HepG2 (cell line): ENCODE results near the gene CCL1. TPM values are rescaled to one million over a fixed set of nuclear protein-coding genes. Genes with fewer than 3 reads are reported as not detected.

Source experiments
- ATAC-seq: fragments of 200-7000 bp; cut with Tn5 transposase; 3 replicates; pipeline ENCODE4 v1.9.1; 2020; ENCODE audit warnings: mild to moderate bottlenecking, moderate library complexity
- BruUV-seq: library from RNA; stranded (reverse); fragments of 400-500 nt; replicated peaks from 2 replicates; lab custom pipeline; 2021; lab: Mats Ljungman, UMichigan
- CTCF ChIA-PET: fragments of 300-600 bp; formaldehyde crosslinking; extraction: SDS; loops from one replicate; lab custom pipeline; 2021; ENCODE audit warnings: low total read pairs, inconsistent platforms, low intra/inter-chr PET ratio; lab: Yijun Ruan, JAX
- POLR2A ChIA-PET: fragments of 350-600 bp; sonication (Branson Sonifier 250); formaldehyde crosslinking; loops from one replicate; lab custom pipeline; 2020; ENCODE audit warnings: antibody characterized with exemption, inconsistent platforms; lab: Yijun Ruan, JAX
- DNase-seq: peaks from one replicate; pipeline ENCODE4 v3.0.0-alpha.2; 2015; ENCODE audit warnings: low spot score
- FAIRE-seq: peaks from 3 replicates; lab custom pipeline; 2011; peaks lifted over from hg19 to GRCh38; lab: Jason Lieb, UNC
- H2AFZ ChIP-seq: one replicate; pipeline ENCODE4 v1.6.1; 2011; ENCODE audit warnings: low read length, inconsistent platforms
- H3K27ac ChIP-seq: fragments of 300-600 bp; 3 replicates; pipeline ENCODE4 v1.8.0; 2011; ENCODE audit warnings: mixed run types, mild to moderate bottlenecking, mixed read lengths, low read length, inconsistent platforms; ENCODE audit not compliant: insufficient read depth; ENCODE audit errors: extremely low read length
- H3K27me3 ChIP-seq, 2 experiments: fragments of 200-600 bp in 1 of 2; 2 replicates in 1 of 2; 3 replicates in 1 of 2; pipeline versions ENCODE4 v1.6.0 to v1.8.0; 2011; ENCODE audit warnings: low read length in 2 of 2, mild to moderate bottlenecking in 2 of 2, moderate library complexity in 2 of 2, inconsistent platforms in 1 of 2; ENCODE audit not compliant: insufficient read depth in 2 of 2, control insufficient read depth in 1 of 2
- H3K36me3 ChIP-seq, 2 experiments: fragments of 200-600 bp in 1 of 2; replicated peaks in 1 of 2; 2 replicates in 1 of 2; 3 replicates in 1 of 2; pipeline versions ENCODE4 v1.5.1 to v1.8.0; 2011; ENCODE audit warnings: low read length in 2 of 2, inconsistent platforms in 1 of 2; ENCODE audit not compliant: insufficient read depth in 2 of 2, control insufficient read depth in 1 of 2
- H3K4me1 ChIP-seq: 2 replicates; pipeline ENCODE4 v1.5.1; 2012; ENCODE audit warnings: low read length, inconsistent platforms; ENCODE audit not compliant: insufficient read depth
- H3K4me2 ChIP-seq: 2 replicates; pipeline ENCODE4 v1.6.0; 2011; ENCODE audit warnings: low read depth, low read length, inconsistent platforms
- H3K4me3 ChIP-seq, 3 experiments: fragments of 200-600 bp in 1 of 3; sonication (generic), shearing (Covaris generic) in 1 of 3; replicated peaks in 1 of 3; 2 replicates each; pipeline ENCODE4 v1.5.1; 2011 to 2016; ENCODE audit warnings: low read length in 3 of 3, inconsistent platforms in 2 of 3, low read depth in 2 of 3, mild to moderate bottlenecking in 2 of 3, control low read depth in 1 of 3, mixed read lengths in 1 of 3; ENCODE audit not compliant: insufficient read depth in 1 of 3
- H3K79me2 ChIP-seq: one replicate; pipeline ENCODE4 v1.6.1; 2011; ENCODE audit warnings: low read length, inconsistent platforms; ENCODE audit not compliant: insufficient read depth
- H3K9ac ChIP-seq: 2 replicates; pipeline ENCODE4 v1.6.0; 2011; ENCODE audit warnings: mild to moderate bottlenecking, low read depth, low read length, inconsistent platforms; ENCODE audit not compliant: insufficient read depth
- H3K9me3 ChIP-seq: 2 replicates; pipeline ENCODE4 v1.5.1; 2012; ENCODE audit warnings: mild to moderate bottlenecking, low read length
- H4K20me1 ChIP-seq: 2 replicates; pipeline ENCODE4 v1.6.0; 2011; ENCODE audit warnings: inconsistent platforms, mild to moderate bottlenecking, low read length, moderate library complexity; ENCODE audit not compliant: insufficient read depth
- NCOA1 ChIP-seq: sonication (generic); formaldehyde crosslinking; IDR thresholded peaks from 2 replicates; pipeline ENCODE4 v1.9.0; 2021; ENCODE audit warnings: missing genetic modification reagents
- NFYB ChIP-seq: sonication (generic); formaldehyde crosslinking; IDR thresholded peaks from 2 replicates; pipeline ENCODE4 v1.4.0; 2020; ENCODE audit warnings: missing genetic modification reagents
- PAWR ChIP-seq: sonication (generic); formaldehyde crosslinking; IDR thresholded peaks from 2 replicates; pipeline ENCODE4 v1.4.0; 2020; ENCODE audit warnings: missing genetic modification reagents, mild to moderate bottlenecking, borderline replicate concordance
- SNAI1 ChIP-seq: sonication (generic); formaldehyde crosslinking; IDR thresholded peaks from 2 replicates; pipeline ENCODE4 v1.5.0; 2020; ENCODE audit warnings: mild to moderate bottlenecking, missing genetic modification reagents, borderline replicate concordance
- SNAPC4 ChIP-seq: sonication (generic); formaldehyde crosslinking; IDR thresholded peaks from 2 replicates; pipeline ENCODE4 v1.4.0; 2020; ENCODE audit warnings: mild to moderate bottlenecking, missing genetic modification reagents
- ZEB1 ChIP-seq: IDR thresholded peaks from 2 replicates; pipeline ENCODE4 v1.6.1; 2012; ENCODE audit warnings: mild to moderate bottlenecking, low read depth, inconsistent platforms; ENCODE audit not compliant: insufficient replicate concordance
- ZNF496 ChIP-seq: sonication (generic); formaldehyde crosslinking; IDR thresholded peaks from 2 replicates; pipeline ENCODE4 v1.8.1; 2023; ENCODE audit warnings: mild to moderate bottlenecking, moderate library complexity, missing genetic modification reagents; ENCODE audit not compliant: insufficient replicate concordance
- WGBS: methylation state at CpG from one replicate; pipeline ENCODE4 v1.1.6; 2017; ENCODE audit warnings: low lambda C conversion rate; 5-methylcytosine and 5-hydroxymethylcytosine counted together
- in situ Hi-C: cut with HindIII; loops from 2 replicates; pipeline ENCODE4 v1.10.0; 2017; ENCODE audit warnings: low pct_unique_long_range_greater_than_20kb; ENCODE audit not compliant: extremely low pct_ligation_motif_present
- intact Hi-C: fragments of 100-400 bp; cut with micrococcal nuclease; formaldehyde crosslinking; loops from one replicate; pipeline ENCODE4 v1.10.0; 2022; ENCODE audit not compliant: unreplicated experiment
- polyA plus RNA-seq, 8 experiments: library from polyadenylated mRNA; depleted of rRNA in 3 of 8; stranded (reverse) in 7 of 8; unstranded in 1 of 8; fragments of >200 nt; fragmentation: Illumina TruSeq in 4 of 8; extraction: Trizol in 4 of 8; gene quantifications; 2 replicates each; pipeline versions ENCODE4 v1.2.1 to v1.2.3, GENCODE V29; 2011 to 2016; ENCODE audit warnings: low read depth in 4 of 8, missing spikeins in 1 of 8, mixed read lengths in 1 of 8; ENCODE audit not compliant: insufficient read depth in 1 of 8
- total RNA-seq, 5 experiments: library from RNA; depleted of rRNA; stranded (reverse); fragments of >200 nt; fragmentation: Illumina TruSeq; extraction: Trizol; gene quantifications; 2 replicates each; pipeline ENCODE4 v1.2.3, GENCODE V29; 2016; ENCODE audit warnings: low read depth in 1 of 5
- TF ChIP-seq, protein P1 (sequence below): sonication (generic); formaldehyde crosslinking; IDR thresholded peaks from 2 replicates; pipeline ENCODE4 v1.5.0; 2020; ENCODE audit warnings: missing genetic modification reagents, mild to moderate bottlenecking, borderline replicate concordance

Gene CCL1
- total and polyA plus RNA-seq, 2 of the 13 experiments (the other 11 are each of a cell fraction or from before 2014, with no cell fraction given): not detected

DNA sequence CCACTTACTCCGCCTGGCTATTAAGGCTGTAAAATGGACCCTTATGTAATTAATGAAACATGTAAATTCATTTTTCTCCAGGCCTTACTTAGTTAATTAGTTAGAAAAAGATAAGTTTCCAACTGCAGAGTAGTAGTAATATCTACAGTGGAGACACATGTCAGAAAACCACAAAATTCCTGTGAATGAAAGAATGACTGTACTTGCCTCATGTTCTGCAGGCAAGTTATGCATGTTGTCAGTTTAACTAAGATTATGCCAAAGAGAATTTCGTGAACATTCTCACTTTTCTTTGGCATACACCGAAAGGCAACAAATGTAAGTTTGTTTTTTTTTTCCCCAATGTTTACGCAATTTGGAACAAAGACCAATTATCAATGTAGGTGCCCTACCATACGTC is 16.8 kb upstream of the CCL1 start:
- Histone ChIP-seq H4K20me1 (no peaks in the 10 kb centered on the region), H3K27ac (no peak overlapping the region), H3K9me3 (no peaks in the 10 kb centered on the region), H3K4me3 (no peak overlapping the region), H3K36me3 (no peaks in the 10 kb centered on the region), H2AFZ (no peak overlapping the region), H3K4me2 (no peak overlapping the region), H3K27me3 (no peaks in the 10 kb centered on the region; a peak in 1 of 5 replicates), H3K79me2 (no peaks in the 10 kb centered on the region), H3K9ac (no peak overlapping the region), H3K4me1 (no peaks in the 10 kb centered on the region)
- CTCF ChIA-PET: no interaction called here
- intact Hi-C loops: no loop called here
- in situ Hi-C loops: no loop called here
- no TSS peak for BruUV-seq
- POLR2A ChIA-PET: no interaction called here
- 35% methylated on average over 5 of the region's 5 CpGs for WGBS
- no peak for ATAC-seq
- TF ChIP-seq NCOA1 (CRISPR knock-in tag) (no peak), SNAPC4 (CRISPR knock-in tag) (no peak), ZNF496 (CRISPR knock-in tag) (no peak), NFYB (no peak), ZEB1 (no peak), PAWR (CRISPR knock-in tag) (no peak), SNAI1 (CRISPR knock-in tag) (no peak)
- TF ChIP-seq, protein P1, sequence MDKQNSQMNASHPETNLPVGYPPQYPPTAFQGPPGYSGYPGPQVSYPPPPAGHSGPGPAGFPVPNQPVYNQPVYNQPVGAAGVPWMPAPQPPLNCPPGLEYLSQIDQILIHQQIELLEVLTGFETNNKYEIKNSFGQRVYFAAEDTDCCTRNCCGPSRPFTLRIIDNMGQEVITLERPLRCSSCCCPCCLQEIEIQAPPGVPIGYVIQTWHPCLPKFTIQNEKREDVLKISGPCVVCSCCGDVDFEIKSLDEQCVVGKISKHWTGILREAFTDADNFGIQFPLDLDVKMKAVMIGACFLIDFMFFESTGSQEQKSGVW (CRISPR knock-in tag): no peak
- no peak for DNase-seq
- FAIRE-seq: no peak
